CD14-positive monocyte (primary cell): ENCODE measurements around the gene OARD1. TPM values are rescaled to one million over a fixed set of nuclear protein-coding genes. Genes with fewer than 3 reads are reported as not detected.

Experiments
- DNase-seq, 3 donors: peaks; one replicate each; pipeline ENCODE4 v3.0.0-alpha.2; 2011 to 2022
- H2AFZ ChIP-seq: 2 replicates; pipeline ENCODE4 v1.6.0; 2012; ENCODE audit warnings: mild to moderate bottlenecking, low read depth, low read length, inconsistent platforms; ENCODE audit not compliant: insufficient read depth, poor library complexity, severe bottlenecking
- H3K27ac ChIP-seq, 2 donors: 1 replicate in 1 of 2; 2 replicates in 1 of 2; pipeline ENCODE4 v1.5.1; 2012 to 2013; ENCODE audit warnings: low read length in 2 of 2, control low read depth in 1 of 2, inconsistent platforms in 1 of 2, low read depth in 1 of 2, mild to moderate bottlenecking in 1 of 2
- H3K27me3 ChIP-seq, 2 donors: one replicate each; pipeline versions ENCODE4 v1.6.0 to v1.6.1; 2011 to 2013; ENCODE audit warnings: low read length in 2 of 2; ENCODE audit not compliant: control insufficient read depth in 2 of 2, insufficient read depth in 2 of 2
- H3K36me3 ChIP-seq, 2 donors: replicated peaks in 1 of 2; 1 replicate in 1 of 2; 2 replicates in 1 of 2; pipeline versions ENCODE4 v1.5.1 to v1.6.1; 2012 to 2013; ENCODE audit warnings: low read length in 2 of 2, control low read depth in 1 of 2, inconsistent platforms in 1 of 2, mild to moderate bottlenecking in 1 of 2; ENCODE audit not compliant: insufficient read depth in 2 of 2, control insufficient read depth in 1 of 2
- H3K4me1 ChIP-seq, 2 donors: 1 replicate in 1 of 2; 2 replicates in 1 of 2; pipeline versions ENCODE4 v1.5.1 to v1.6.1; 2012 to 2013; ENCODE audit warnings: low read length in 2 of 2, control low read depth in 1 of 2, inconsistent platforms in 1 of 2, mild to moderate bottlenecking in 1 of 2, moderate library complexity in 1 of 2; ENCODE audit not compliant: insufficient read depth in 2 of 2, control insufficient read depth in 1 of 2
- H3K4me2 ChIP-seq: replicated peaks from 2 replicates; pipeline ENCODE3; 2012; ENCODE audit warnings: low read length, moderate library complexity, mild to moderate bottlenecking; ENCODE audit not compliant: poor library complexity, severe bottlenecking; ENCODE audit errors: extremely low read depth
- H3K4me3 ChIP-seq, 3 experiments: fragments of 200-600 bp in 1 of 3; sonication (generic) in 1 of 3; replicated peaks in 1 of 3; 1 replicate in 2 of 3; 2 replicates in 1 of 3; pipeline ENCODE4 v1.5.1; 2011 to 2013; ENCODE audit warnings: low read length in 3 of 3, mild to moderate bottlenecking in 3 of 3, control low read depth in 2 of 3, low read depth in 2 of 3, inconsistent platforms in 1 of 3, moderate library complexity in 1 of 3
- H3K79me2 ChIP-seq: 2 replicates; pipeline ENCODE4 v1.6.0; 2012; ENCODE audit warnings: mild to moderate bottlenecking, control low read depth, inconsistent platforms, low read length, moderate library complexity; ENCODE audit not compliant: insufficient read depth
- H3K9ac ChIP-seq: 2 replicates; pipeline ENCODE4 v1.6.0; 2017; ENCODE audit warnings: low read length, mild to moderate bottlenecking; ENCODE audit not compliant: insufficient read depth, poor library complexity, severe bottlenecking
- H3K9me3 ChIP-seq, 2 donors: replicated peaks in 1 of 2; 1 replicate in 1 of 2; 2 replicates in 1 of 2; pipeline versions ENCODE4 v1.5.1 to v1.6.1; 2012 to 2013; ENCODE audit warnings: low read length in 2 of 2, control low read depth in 1 of 2; ENCODE audit not compliant: control insufficient read depth in 1 of 2, insufficient read depth in 1 of 2
- H4K20me1 ChIP-seq: 2 replicates; pipeline ENCODE4 v1.6.0; 2012; ENCODE audit warnings: mild to moderate bottlenecking, low read length, control low read depth, moderate library complexity; ENCODE audit not compliant: insufficient read depth
- H3K27ac Mint-ChIP-seq, 7 donors: one replicate each; pipeline ENCODE4 v1.8.0; 2020; ENCODE audit warnings: mild to moderate bottlenecking in 7 of 7, mixed read lengths in 7 of 7, moderate library complexity in 6 of 7, inconsistent platforms in 2 of 7
- H3K27me3 Mint-ChIP-seq, 3 donors: one replicate each; pipeline ENCODE4 v1.8.0; 2021 to 2022; ENCODE audit warnings: low read depth in 3 of 3, mild to moderate bottlenecking in 3 of 3, mixed read lengths in 3 of 3, moderate library complexity in 3 of 3, inconsistent platforms in 1 of 3
- H3K36me3 Mint-ChIP-seq, 2 donors: one replicate each; pipeline ENCODE4 v1.8.0; 2020; ENCODE audit warnings: mixed read lengths in 2 of 2, inconsistent platforms in 1 of 2, mild to moderate bottlenecking in 1 of 2
- H3K4me1 Mint-ChIP-seq: one replicate; pipeline ENCODE4 v1.8.0; 2020; ENCODE audit warnings: mild to moderate bottlenecking, mixed read lengths
- H3K4me3 Mint-ChIP-seq, 2 donors: one replicate each; pipeline ENCODE4 v1.8.0; 2020; ENCODE audit warnings: mild to moderate bottlenecking in 2 of 2, mixed read lengths in 2 of 2, moderate library complexity in 1 of 2
- H3K9me3 Mint-ChIP-seq, 7 donors: one replicate each; pipeline ENCODE4 v1.8.0; 2020 to 2022; ENCODE audit warnings: mixed read lengths in 7 of 7, mild to moderate bottlenecking in 6 of 7, moderate library complexity in 6 of 7, inconsistent platforms in 2 of 7
- CTCF ChIP-seq: fragments of 200-600 bp; IDR thresholded peaks from one replicate; pipeline ENCODE4 v1.8.0; 2022; ENCODE audit warnings: antibody characterized with exemption, mild to moderate bottlenecking
- WGBS: methylation state at CpG from one replicate; pipeline ENCODE4 v1.1.5; 2013; ENCODE audit warnings: missing lambda C conversion rate; ENCODE audit not compliant: insufficient coverage; 5-methylcytosine and 5-hydroxymethylcytosine counted together
- intact Hi-C, 2 donors: fragments of 100-400 bp; cut with micrococcal nuclease; formaldehyde crosslinking; loops; one replicate each; pipeline versions ENCODE4 v1.15.0 to v1.15.1; 2023
- polyA plus RNA-seq, 3 donors: library from polyadenylated mRNA; depleted of rRNA in 1 of 3; unstranded in 2 of 3; stranded (reverse) in 1 of 3; fragments of 300-500 nt in 2 of 3; fragments of >200 nt in 1 of 3; fragmentation: Illumina TruSeq in 2 of 3; gene quantifications; 1 replicate in 2 of 3; 2 replicates in 1 of 3; pipeline ENCODE4 v1.2.3, GENCODE V29; 2012 to 2021

The OARD1 gene
- polyA plus RNA-seq, 3 donors, result 6.5 to 23.6 (median 16.8) TPM

- H3K36me3 Mint-ChIP-seq, result peaks cover 64 to 67% of the 10 kb centered on the region in 2 donors
- no peak overlapping the region for H3K27ac Mint-ChIP-seq
- whole genome bisulfite sequencing, result 0% methylated on average over 2 of the region's 3 CpGs
- Histone ChIP-seq H3K36me3 (peaks cover 34 to 74% of the 10 kb centered on the region in 2 donors), H2AFZ (no peak overlapping the region), H3K9ac (no peak overlapping the region), H3K4me2 (no peak overlapping the region), H3K27ac (no peak overlapping the region), H3K79me2 (peaks cover 7% of the 10 kb centered on the region), H3K27me3 (no peaks in the 10 kb centered on the region), H4K20me1 (no peaks in the 10 kb centered on the region), H3K9me3 (no peaks in the 10 kb centered on the region), H3K4me1 (peaks cover 6 to 9% of the 10 kb centered on the region in 2 donors), H3K4me3 (no peak overlapping the region)
- DNase-seq, result peak; percentile 61 to 74 (median 69)
- H3K4me1 Mint-ChIP-seq, result peaks cover 10% of the 10 kb centered on the region
- intact Hi-C loops, result no loop called here
- no peaks in the 10 kb centered on the region for H3K9me3 Mint-ChIP-seq
- no peak overlapping the region for H3K4me3 Mint-ChIP-seq
- H3K27me3 Mint-ChIP-seq, result no peaks in the 10 kb centered on the region
- TF ChIP-seq CTCF, result peak; percentile 94
These were observed 5.3 kb downstream of the OARD1 start for GRCh38 chr6:41066867-41067304.

GRCh38 chr6:41065550-41066026 lies 6.6 kb downstream of the OARD1 start:
- no peak overlapping the region for H3K27ac Mint-ChIP-seq
- Histone ChIP-seq H3K27me3 (no peaks in the 10 kb centered on the region), H3K4me3 (no peak overlapping the region), H3K9me3 (no peaks in the 10 kb centered on the region), H2AFZ (no peak overlapping the region), H3K79me2 (peaks cover 6% of the 10 kb centered on the region), H3K4me2 (no peak overlapping the region), H3K27ac (no peak overlapping the region), H3K4me1 (peaks cover 0 to under 1% of the 10 kb centered on the region in 2 donors), H4K20me1 (no peaks in the 10 kb centered on the region), H3K9ac (no peak overlapping the region), H3K36me3 (peaks cover 40 to 87% of the 10 kb centered on the region in 2 donors)
- TF ChIP-seq CTCF, result no peak
- intact Hi-C loops, result loop anchor here in 1 of 2 donors (2.0 kb wide), 1 partner anchor 59 kb away; no protein-coding TSS in a partner anchor
- H3K4me1 Mint-ChIP-seq, result peaks cover 3% of the 10 kb centered on the region
- H3K9me3 Mint-ChIP-seq, result no peaks in the 10 kb centered on the region
- H3K27me3 Mint-ChIP-seq, result no peaks in the 10 kb centered on the region
- H3K4me3 Mint-ChIP-seq, result no peak overlapping the region
- no peak for DNase-seq
- no CpG with 5 or more reads among the region's 2 CpGs for WGBS
- peaks cover 75 to 78% of the 10 kb centered on the region in 2 donors for H3K36me3 Mint-ChIP-seq
